Neural progenitor cell (in vitro differentiated cells): ENCODE measurements around the gene TAF11L5.
"Not testable (repeated sequence)": the region's sequence is repeated elsewhere in the genome, so short reads cannot be mapped to it uniquely, and the experiment has no call there.

Experiments
- CTCF ChIP-seq: fragments of 200-600 bp; sonication (generic); IDR thresholded peaks from 2 replicates; pipeline ENCODE4 v1.5.1; 2017; ENCODE audit warnings: antibody characterized with exemption, mild to moderate bottlenecking
- EZH2 ChIP-seq: fragments of 200-600 bp; sonication (generic); IDR thresholded peaks from 2 replicates; pipeline ENCODE4 v1.6.1; 2017; ENCODE audit warnings: antibody characterized with exemption, mild to moderate bottlenecking, moderate library complexity
- EZH2phosphoT487 ChIP-seq: fragments of 200-600 bp; sonication (generic); IDR thresholded peaks from 2 replicates; pipeline ENCODE4 v1.6.1; 2017; ENCODE audit warnings: antibody characterized with exemption

GRCh38 chr5:17518067-17518466 lies 7.0 kb upstream of the TAF11L5 start, which contains the start of gene TAF11L3:
- not testable (repeated sequence) for TF ChIP-seq CTCF, EZH2phosphoT487, EZH2
